ENCODE results near the gene IFNAR1. TPM values are rescaled to one million over a fixed set of nuclear protein-coding genes. Genes with fewer than 3 reads are reported as not detected.

Gene IFNAR1
- total and polyA plus RNA-seq, 2 of the 4 experiments (the other 2 are of a cell fraction) = 7.8 to 9.9 TPM

DNA sequence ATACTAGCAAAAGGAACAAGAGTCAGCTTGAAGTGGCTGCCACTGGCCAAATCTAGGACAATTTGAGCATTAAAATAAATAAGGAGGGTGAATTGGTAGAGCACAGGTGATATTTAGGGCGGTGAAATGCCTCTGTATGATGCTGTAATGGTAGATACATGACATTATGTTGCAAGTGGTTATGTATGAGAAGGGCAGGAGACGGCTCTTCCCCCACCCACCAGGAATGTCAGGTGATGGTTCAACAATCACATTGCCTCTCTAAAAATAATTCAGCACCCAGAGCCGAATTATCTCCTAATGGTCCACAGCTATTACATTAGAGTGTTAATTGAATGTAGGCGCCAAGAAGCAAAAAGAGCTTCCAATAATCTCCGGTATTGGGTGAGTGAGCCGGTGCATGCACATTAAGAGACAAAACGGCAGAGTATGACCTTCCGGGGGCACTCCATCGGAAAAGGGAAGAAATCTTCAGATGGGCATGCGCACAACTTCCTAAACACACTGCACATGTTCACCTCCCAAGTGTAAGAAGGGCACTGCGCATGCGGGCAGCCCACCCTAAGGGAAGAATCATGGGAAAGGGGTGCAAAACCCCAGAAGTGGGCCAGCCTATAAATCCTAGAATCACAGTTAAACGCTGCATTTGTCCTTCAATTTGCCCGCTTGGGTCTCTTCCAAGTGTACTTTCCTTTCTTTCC lies 6.8 kb upstream of the IFNAR1 start:
- Histone ChIP-seq H3K4ac (ENCODE audit: low read depth, low read length) (no peak overlapping the region), H3K9ac (ENCODE audit: low read depth, low read length) (no peak overlapping the region), H2AFZ (replicated peaks; ENCODE audit: low read length, poor library complexity) (no peak overlapping the region), H4K20me1 (ENCODE audit: insufficient read depth, low read length) (no peaks in the 10 kb centered on the region), H3K4me2 (ENCODE audit: low read depth, low read length) (no peak overlapping the region), H4K5ac (ENCODE audit: low read depth, low read length) (no peak overlapping the region), H3K4me3 (ENCODE audit: insufficient read depth, low read depth, low read length) (no peak overlapping the region), H3K14ac (replicated peaks; ENCODE audit: low read depth, low read length) (no peak overlapping the region), H3K27me3 (ENCODE audit: control insufficient read depth, insufficient read depth, low read length) (peaks cover 8% of the 10 kb centered on the region), H3K18ac (ENCODE audit: low read depth, low read length) (no peak overlapping the region), H2BK120ac (ENCODE audit: low read depth, low read length) (no peak overlapping the region), H2BK5ac (ENCODE audit: low read depth, low read length, poor library complexity, severe bottlenecking) (no peak overlapping the region), H3K79me1 (ENCODE audit: low read depth in 1 of 2, low read length in 2 of 2) (no peaks in the 10 kb centered on the region), H2AK9ac (replicated peaks; ENCODE audit: low read depth, low read length, poor library complexity) (no peak overlapping the region), H2BK15ac (ENCODE audit: low read depth, low read length) (no peak overlapping the region), H3K56ac (ENCODE audit: extremely low read depth, insufficient read depth, low read length) (no peak overlapping the region), H3K9me1 (ENCODE audit: insufficient read depth, low read length) (no peaks in the 10 kb centered on the region), H3K9me3 (ENCODE audit: control insufficient read depth, insufficient read depth, low read length) (peaks cover 1% of the 10 kb centered on the region; the same call in 1 of the 2 replicates), H3K27ac (ENCODE audit: insufficient read depth, low read length) (no peak overlapping the region), H3K4me1 (ENCODE audit: control insufficient read depth, insufficient read depth, low read length) (no peaks in the 10 kb centered on the region), H3K23ac (ENCODE audit: low read depth, low read length) (no peak overlapping the region), H2BK20ac (ENCODE audit: low read depth, low read length) (no peak overlapping the region), H2AK5ac (ENCODE audit: low read depth, low read length) (no peak overlapping the region), H4K8ac (ENCODE audit: low read depth in 2 of 2, low read length in 2 of 2) (no peak overlapping the region), H4K91ac (ENCODE audit: insufficient read depth, low read depth, low read length) (no peak overlapping the region), H3K36me3 (ENCODE audit: control insufficient read depth, insufficient read depth, low read length) (no peaks in the 10 kb centered on the region)
- DNase-seq (no peak), ATAC-seq (ENCODE audit: low read depth) (no peak)
- POLR2A ChIA-PET (ENCODE audit: unreplicated experiment) = no interaction called here
- dilution Hi-C loops (cut with HindIII; ENCODE audit: low sequenced_read_pairs, unreplicated experiment) = no loop called here
- BruUV-seq (replicated peaks) = no TSS peak
- CTCF ChIA-PET = interaction anchor here (0.6 kb wide), 1 partner anchor 1991 kb away, joined by 4 read pairs; no protein-coding TSS in a partner anchor
- TF ChIP-seq FOS (IDR thresholded peaks at IDR 0.05; ENCODE audit: low read depth, low read length) (no peak), NFE2L2 (IDR thresholded peaks at IDR 0.05; ENCODE audit: low read depth, low read length) (no peak), RCOR1 (IDR thresholded peaks at IDR 0.05; ENCODE audit: insufficient replicate concordance, low read length) (no peak), BHLHE40 (IDR thresholded peaks at IDR 0.05; ENCODE audit: low read depth, low read length) (no peak), MAFK (IDR thresholded peaks at IDR 0.05; ENCODE audit: low read depth, low read length) (no peak), MXI1 (IDR thresholded peaks at IDR 0.05; ENCODE audit: borderline replicate concordance, low read depth, low read length) (no peak), CHD1 (IDR thresholded peaks at IDR 0.05; ENCODE audit: low read depth, low read length) (no peak), CEBPB (IDR thresholded peaks at IDR 0.05; ENCODE audit: low read depth, low read length) (no peak), RFX5 (IDR thresholded peaks at IDR 0.05; ENCODE audit: low read depth, low read length) (no peak), SMC3 (IDR thresholded peaks at IDR 0.05; ENCODE audit: low read depth, low read length) (no peak)
- TF ChIP-seq, protein P1, sequence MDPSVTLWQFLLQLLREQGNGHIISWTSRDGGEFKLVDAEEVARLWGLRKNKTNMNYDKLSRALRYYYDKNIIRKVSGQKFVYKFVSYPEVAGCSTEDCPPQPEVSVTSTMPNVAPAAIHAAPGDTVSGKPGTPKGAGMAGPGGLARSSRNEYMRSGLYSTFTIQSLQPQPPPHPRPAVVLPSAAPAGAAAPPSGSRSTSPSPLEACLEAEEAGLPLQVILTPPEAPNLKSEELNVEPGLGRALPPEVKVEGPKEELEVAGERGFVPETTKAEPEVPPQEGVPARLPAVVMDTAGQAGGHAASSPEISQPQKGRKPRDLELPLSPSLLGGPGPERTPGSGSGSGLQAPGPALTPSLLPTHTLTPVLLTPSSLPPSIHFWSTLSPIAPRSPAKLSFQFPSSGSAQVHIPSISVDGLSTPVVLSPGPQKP (IDR thresholded peaks at IDR 0.05; ENCODE audit: borderline replicate concordance, low read depth, low read length) = no peak
- TF ChIP-seq, protein P2, sequence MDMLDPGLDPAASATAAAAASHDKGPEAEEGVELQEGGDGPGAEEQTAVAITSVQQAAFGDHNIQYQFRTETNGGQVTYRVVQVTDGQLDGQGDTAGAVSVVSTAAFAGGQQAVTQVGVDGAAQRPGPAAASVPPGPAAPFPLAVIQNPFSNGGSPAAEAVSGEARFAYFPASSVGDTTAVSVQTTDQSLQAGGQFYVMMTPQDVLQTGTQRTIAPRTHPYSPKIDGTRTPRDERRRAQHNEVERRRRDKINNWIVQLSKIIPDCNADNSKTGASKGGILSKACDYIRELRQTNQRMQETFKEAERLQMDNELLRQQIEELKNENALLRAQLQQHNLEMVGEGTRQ (IDR thresholded peaks at IDR 0.05; ENCODE audit: low read depth, low read length) = no peak
- intact Hi-C loops (cut with micrococcal nuclease) = no loop called here
- WGBS, 2 experiments (ENCODE audit: extremely low coverage in 2 of 2, insufficient read length in 1 of 2) = 66% methylated on average over 2 of the region's 14 CpGs; no CpG with 5 or more reads in 1 of the 2 experiments
- in situ Hi-C loops (cut with MboI; ENCODE audit: low sequenced_read_pairs) = no loop called here

All from IMR-90 (cell line).